GM21528 (cell line): Measurements from ENCODE around the gene FAAP100.

ENCODE experiments used
- ATAC-seq: cut with Tn5 transposase; IDR thresholded peaks from one replicate; pipeline ENCODE4 v1.9.1; 2021; ENCODE audit warnings: mild to moderate bottlenecking, moderate library complexity; ENCODE audit not compliant: unreplicated experiment, low FRiP score

Gene FAAP100

DNA sequence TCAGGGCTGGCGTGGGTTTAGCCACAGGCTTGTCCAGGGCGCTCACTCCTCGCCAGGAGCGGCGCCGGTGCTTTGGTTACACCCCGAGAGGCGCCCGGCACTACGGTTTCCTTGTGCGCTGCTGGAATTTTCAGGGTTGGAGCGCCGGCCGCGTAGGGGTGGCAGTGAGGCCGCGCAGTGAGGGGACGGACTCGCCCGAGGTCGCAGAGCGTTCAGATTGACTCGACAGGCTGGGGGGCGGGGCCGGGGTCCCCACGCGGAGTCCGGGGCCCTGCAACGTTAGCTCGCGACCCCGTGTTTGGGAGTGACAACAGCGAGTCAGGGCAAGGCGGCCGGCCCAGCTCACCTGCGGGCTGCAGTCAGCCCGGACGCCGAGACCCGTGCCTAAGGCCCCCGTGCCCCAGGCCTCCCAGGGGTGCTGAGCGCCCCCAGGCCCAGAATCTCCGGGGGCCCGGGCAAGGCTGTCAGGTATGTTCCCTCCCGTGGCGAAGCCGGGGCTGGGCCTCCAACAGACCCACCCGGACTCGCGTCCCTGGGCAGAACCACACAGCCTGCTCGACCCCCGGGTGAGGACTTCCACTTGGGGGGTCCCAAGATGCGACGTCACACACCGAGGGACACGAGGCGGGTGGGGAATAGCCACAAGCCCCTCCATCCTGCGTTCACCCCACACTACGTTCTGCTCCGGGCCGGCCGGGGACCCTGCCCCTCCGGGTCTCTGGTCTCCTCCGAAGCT lies 38.2 kb downstream of the FAAP100 start:
- no peak for ATAC-seq

GRCh38 chr17:81513372-81513752 lies 38.8 kb downstream of the FAAP100 start:
- peak; percentile 1 for ATAC-seq

- peak; percentile 45 for ATAC-seq
Observed at GRCh38 chr17:81512562-81513371, 39.4 kb downstream of the FAAP100 start, which contains the start of gene ACTG1. TSS of gene ACTG1 (minus strand) at chr17:81512799. CDS start at chr17:81512354, 445 bp downstream.

- peak; percentile 1 for ATAC-seq
Observed at GRCh38 chr17:81511804-81512561, 40.2 kb downstream of the FAAP100 start.

DNA sequence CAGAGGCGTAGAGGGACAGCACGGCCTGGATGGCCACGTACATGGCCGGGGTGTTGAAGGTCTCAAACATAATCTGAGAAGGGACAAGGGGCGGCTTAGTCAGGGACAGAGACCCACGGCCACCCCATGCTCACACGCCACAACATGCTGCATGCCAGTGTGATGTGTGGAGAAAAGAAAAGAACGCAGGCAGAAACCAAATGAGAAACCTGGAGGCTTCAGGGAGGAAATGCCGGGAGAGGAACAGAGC lies 40.7 kb downstream of the FAAP100 start:
- ATAC-seq, result no peak

DNA sequence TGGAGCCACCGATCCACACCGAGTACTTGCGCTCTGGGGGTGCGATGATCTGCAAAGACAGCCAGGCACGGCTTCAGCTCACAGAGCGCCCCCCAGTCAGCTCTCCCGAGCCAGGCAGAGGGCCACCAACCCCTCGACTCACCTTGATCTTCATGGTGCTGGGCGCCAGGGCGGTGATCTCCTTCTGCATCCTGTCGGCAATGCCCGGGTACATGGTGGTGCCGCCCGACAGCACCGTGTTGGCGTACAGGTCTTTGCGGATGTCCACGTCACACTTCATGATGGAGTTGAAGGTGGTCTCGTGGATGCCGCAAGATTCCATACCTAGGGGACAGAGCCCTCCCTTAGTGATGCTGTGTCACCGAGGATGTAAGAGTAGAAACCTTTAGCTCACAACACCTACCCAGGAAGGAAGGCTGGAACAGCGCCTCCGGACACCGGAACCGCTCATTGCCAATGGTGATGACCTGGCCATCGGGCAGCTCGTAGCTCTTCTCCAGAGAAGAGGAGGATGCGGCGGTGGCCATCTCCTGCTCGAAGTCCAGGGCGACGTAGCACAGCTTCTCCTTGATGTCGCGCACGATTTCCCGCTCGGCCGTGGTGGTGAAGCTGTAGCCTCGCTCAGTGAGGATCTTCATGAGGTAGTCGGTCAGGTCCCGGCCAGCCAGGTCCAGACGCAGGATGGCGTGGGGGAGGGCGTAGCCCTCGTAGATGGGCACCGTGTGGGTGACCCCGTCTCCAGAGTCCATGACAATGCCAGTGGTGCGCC lies 41.2 kb downstream of the FAAP100 start:
- ATAC-seq, result no peak

- no peak for ATAC-seq
Observed at GRCh38 chr17:81509972-81510784, 42.0 kb downstream of the FAAP100 start.

DNA sequence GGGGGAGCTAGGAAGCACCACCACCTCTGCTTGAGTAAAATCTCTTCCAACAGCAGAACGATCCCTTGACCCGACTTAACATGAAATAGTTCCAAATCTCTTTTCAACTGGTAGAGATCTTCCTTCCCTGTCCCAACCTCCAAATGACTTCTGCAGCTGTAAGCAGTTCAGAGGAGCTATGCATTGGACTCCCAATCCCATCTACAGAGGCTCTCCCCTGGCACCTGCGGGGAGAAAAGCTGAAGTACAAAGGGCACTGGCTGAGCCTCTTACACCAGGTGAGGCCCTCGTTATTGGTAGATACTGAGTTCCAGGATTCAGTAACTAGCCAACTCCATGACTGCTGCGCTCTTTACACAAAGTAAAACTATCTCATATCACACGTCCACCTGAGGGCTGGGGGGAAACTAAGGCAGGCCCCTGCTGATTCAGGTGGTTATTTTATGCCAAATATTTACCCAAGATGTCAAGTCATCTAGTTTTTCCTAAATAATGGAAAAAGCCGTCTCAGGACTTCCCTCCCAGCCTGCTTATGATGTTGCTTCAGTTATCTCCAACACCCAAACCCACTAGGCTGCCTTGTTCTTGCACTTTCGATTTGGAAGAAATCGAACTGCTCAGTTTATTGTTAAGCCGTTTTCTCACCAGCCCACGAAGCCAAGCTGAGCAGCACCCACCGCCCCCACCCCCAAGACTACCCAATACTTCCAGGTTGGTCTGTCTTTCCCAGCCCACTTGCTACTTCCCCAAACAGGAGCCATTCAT lies 42.8 kb downstream of the FAAP100 start:
- no peak for ATAC-seq

GRCh38 chr17:81508639-81509206 lies 43.4 kb downstream of the FAAP100 start:
- no peak for ATAC-seq

- ATAC-seq, result no peak
Observed at GRCh38 chr17:81503619-81504018, 48.5 kb downstream of the FAAP100 start.

DNA sequence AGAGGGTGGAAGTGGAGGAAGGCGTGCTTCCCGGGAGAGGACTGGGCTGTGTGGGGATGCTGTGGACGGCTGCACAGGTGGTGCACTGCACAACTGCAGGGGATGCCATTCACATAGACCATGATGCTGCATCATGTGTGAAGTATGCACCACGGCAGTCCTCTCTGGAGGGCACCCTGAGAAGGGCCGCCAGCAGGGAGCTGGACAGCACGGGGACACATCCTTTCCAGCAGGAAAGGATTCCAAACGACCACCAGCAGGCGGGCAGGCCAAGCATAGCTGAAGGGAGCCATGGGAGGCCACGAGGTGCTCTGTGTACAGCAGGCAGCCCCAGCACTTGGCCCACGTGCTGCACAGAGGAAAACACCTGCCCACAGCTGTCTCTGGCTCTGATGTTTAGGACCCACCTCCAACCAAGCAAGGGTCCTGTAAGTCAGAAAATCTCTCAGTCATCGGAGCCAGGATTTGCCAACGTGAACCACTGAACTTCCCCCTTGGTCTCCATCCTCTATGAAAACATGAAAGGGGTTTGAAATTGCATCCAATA lies 49.6 kb downstream of the FAAP100 start:
- ATAC-seq, result no peak

GRCh38 chr17:81500047-81500446 lies 52.1 kb downstream of the FAAP100 start:
- ATAC-seq, result no peak

GRCh38 chr17:81499601-81499970 lies 52.6 kb downstream of the FAAP100 start:
- no peak for ATAC-seq

DNA sequence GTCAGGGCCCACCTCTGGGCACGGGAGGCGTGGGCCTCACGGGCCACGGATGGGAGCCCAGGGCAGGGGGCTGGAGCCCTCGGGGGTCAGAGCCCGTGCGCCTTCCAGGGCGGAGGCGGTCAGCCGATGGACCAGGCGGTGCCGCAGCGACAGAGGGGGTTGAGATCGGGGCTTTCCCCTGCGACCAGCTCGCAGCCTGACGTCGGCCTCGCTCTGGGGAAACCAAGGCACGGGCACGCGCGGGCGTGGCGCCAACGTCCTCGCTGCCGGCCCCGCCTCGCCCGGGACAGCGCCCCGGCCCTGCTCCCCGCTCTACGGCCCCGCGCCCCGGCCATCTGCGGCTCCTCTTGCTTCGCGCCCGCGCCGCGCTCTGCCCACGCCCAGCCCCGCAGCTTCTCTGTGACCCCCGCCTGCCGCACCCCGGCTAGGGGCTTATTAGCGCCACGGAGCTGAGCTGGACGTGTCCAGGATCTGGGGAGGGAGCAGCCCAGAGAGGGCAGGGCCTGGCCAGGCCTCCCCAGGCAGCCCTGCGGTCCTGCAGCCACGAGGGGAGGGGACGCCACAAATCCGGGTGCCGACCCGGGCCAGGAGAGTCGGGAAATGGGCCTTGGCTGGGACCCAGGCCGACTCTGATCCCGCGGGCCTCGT lies 53.1 kb downstream of the FAAP100 start:
- no peak for ATAC-seq

GRCh38 chr17:81494626-81495377 lies 57.4 kb downstream of the FAAP100 start:
- no peak for ATAC-seq

DNA sequence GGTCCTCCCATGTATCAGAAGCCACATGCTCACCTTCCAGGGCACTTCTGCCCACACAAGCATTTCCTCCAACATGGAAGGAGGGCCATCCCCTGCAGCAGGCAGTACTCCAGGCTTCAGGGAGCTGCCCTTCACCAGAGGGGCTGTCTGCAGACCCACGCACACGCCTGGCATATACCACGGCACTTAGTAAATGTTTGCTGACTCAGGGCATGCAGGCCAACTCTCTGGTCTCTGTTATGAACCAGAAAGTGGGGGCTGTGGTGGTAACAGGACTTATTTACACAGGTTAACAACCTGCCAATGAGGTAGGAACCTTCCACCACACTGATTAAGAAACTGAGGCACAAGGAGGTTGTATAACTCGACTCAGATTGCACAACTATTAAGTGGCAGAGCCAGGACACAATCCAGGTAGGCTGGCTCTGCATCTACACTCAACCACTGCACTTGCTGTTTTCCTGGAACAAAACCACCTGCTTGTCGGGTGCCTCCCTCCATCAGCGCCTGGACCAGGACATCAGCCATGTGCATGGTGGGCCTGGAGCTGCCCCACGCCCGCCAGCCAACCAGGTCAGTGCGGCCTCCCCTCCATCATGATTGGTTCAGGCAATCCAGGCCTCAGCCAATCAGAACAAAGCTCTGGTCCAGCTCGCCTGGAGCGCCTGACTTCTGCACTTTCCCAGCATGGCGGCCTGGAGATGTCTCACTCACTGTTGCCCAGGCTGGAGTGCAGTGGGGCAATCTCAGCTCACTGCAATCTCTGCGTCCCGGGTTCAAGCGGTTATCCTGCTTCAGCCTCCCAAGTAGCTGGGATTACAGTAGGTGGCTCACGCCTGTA lies 58.7 kb downstream of the FAAP100 start:
- ATAC-seq, result no peak
